ENCODE measurements around the gene RUNX1. TPM values are rescaled to one million over a fixed set of nuclear protein-coding genes. Genes with fewer than 3 reads are reported as not detected.

The RUNX1 gene
- total and polyA plus RNA-seq, 2 of the 13 experiments (the other 11 are each of a cell fraction or from before 2014, with no cell fraction given), result 5.4 to 6.4 TPM

DNA sequence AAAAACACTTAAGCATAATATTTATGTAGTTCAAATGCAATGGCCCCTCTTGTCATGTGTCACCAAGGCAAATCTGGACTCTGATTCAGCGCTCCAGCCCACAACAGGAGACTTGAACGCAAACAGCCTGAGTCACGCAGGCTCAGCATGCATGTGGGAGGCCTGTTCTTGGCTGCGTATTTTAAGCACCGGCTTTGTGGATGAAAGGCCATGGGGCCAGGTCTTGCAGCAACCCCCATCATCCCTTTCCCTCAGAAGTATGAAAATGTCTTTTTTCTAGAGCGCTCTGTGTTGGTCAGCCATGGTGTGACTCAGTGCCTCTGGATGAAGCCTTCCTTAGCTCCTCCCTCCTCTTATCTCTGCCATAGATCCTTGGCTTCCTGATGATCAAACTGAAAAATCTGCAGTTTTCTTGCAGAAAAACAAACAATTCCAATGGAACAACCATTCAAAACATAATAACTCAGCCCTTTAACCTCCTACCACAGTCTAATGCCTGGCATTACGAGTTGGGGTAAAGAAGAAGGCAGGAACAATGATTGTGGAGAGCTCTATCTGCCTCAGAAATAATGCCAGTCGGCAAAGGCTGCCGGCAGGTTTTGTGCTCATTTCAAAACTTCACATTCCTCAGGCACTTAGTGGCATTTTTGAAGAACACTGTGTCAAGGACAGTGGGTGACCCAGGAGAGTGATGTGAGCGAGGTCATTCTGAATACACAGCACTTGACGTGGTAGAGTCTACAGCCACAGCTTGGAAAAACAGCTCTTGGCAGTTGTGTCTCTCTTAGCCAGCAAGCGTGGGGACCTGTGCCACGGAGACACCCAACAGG lies 212.8 kb downstream of the RUNX1 start (continued):
- TF ChIP-seq AHDC1 (CRISPR knock-in tag; IDR thresholded peaks at IDR 0.05; ENCODE audit: borderline replicate concordance) (peak; percentile 76; the same call in 1 of the 2 replicates), MTF2 (CRISPR knock-in tag; IDR thresholded peaks at IDR 0.05; ENCODE audit: borderline replicate concordance) (no peak), SALL1 (CRISPR knock-in tag; IDR thresholded peaks at IDR 0.05) (peak; percentile 83), REL (CRISPR knock-in tag; conservative IDR thresholded peaks at IDR 0.05) (no peak), PRPF4 (IDR thresholded peaks at IDR 0.05; ENCODE audit: low read depth, low read length, poor library complexity, severe bottlenecking) (no peak), MEF2D (CRISPR knock-in tag; IDR thresholded peaks at IDR 0.05) (0 out of 2 replicates have a peak, but pooled peaks have one; percentile 29), ZMAT3 (CRISPR knock-in tag; conservative IDR thresholded peaks at IDR 0.05) (no peak), MYC (CRISPR knock-in tag; IDR thresholded peaks at IDR 0.05; ENCODE audit: borderline replicate concordance) (peak; percentile 14; the same call in 1 of the 2 replicates), ZNF232 (CRISPR knock-in tag; IDR thresholded peaks at IDR 0.05; ENCODE audit: borderline replicate concordance) (peak; percentile 16; the same call in 1 of the 2 replicates), ZSCAN22 (CRISPR knock-in tag; IDR thresholded peaks at IDR 0.05) (no peak), ZSCAN21 (CRISPR knock-in tag; IDR thresholded peaks at IDR 0.05; ENCODE audit: borderline replicate concordance) (no peak), JUNB (CRISPR knock-in tag; IDR thresholded peaks at IDR 0.05; ENCODE audit: borderline replicate concordance) (no peak), MEIS1 (CRISPR knock-in tag; IDR thresholded peaks at IDR 0.05; ENCODE audit: borderline replicate concordance) (peak; percentile 31; the same call in 1 of the 2 replicates), RFX1 (IDR thresholded peaks at IDR 0.05) (no peak), ZNF512 (CRISPR knock-in tag; IDR thresholded peaks at IDR 0.05) (no peak)
- TF ChIP-seq, protein P1, sequence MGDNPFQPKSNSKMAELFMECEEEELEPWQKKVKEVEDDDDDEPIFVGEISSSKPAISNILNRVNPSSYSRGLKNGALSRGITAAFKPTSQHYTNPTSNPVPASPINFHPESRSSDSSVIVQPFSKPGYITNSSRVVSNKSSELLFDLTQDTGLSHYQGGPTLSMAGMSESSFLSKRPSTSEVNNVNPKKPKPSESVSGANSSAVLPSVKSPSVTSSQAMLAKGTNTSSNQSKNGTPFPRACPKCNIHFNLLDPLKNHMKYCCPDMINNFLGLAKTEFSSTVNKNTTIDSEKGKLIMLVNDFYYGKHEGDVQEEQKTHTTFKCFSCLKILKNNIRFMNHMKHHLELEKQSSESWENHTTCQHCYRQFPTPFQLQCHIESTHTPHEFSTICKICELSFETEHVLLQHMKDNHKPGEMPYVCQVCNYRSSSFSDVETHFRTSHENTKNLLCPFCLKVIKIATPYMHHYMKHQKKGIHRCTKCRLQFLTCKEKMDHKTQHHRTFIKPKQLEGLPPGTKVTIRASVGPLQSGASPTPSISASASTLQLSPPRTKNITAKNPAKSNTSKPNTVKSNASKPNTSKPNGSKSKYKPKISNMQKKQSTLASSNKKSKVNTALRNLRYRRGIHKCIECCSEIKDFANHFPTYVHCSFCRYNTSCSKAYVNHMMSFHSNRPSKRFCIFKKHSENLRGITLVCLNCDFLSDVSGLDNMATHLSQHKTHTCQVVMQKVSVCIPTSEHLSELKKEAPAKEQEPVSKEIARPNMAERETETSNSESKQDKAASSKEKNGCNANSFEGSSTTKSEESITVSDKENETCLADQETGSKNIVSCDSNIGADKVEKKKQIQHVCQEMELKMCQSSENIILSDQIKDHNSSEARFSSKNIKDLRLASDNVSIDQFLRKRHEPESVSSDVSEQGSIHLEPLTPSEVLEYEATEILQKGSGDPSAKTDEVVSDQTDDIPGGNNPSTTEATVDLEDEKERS (CRISPR knock-in tag; IDR thresholded peaks at IDR 0.05), result no peak
- TF ChIP-seq, protein P2, sequence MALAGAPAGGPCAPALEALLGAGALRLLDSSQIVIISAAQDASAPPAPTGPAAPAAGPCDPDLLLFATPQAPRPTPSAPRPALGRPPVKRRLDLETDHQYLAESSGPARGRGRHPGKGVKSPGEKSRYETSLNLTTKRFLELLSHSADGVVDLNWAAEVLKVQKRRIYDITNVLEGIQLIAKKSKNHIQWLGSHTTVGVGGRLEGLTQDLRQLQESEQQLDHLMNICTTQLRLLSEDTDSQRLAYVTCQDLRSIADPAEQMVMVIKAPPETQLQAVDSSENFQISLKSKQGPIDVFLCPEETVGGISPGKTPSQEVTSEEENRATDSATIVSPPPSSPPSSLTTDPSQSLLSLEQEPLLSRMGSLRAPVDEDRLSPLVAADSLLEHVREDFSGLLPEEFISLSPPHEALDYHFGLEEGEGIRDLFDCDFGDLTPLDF (CRISPR knock-in tag; IDR thresholded peaks at IDR 0.05), result no peak

All from HepG2 (cell line).